ENCODE results near the gene SLFN11. TPM values are rescaled to one million over a fixed set of nuclear protein-coding genes. Genes with fewer than 3 reads are reported as not detected.
"Not testable (repeated sequence)": the region's sequence is repeated elsewhere in the genome, so short reads cannot be mapped to it uniquely, and the experiment has no call there.

SLFN11 gene
- total and polyA plus RNA-seq, 2 donors: 9.4 to 34.7 TPM

- H3K27ac ChIP-seq (ENCODE audit: low read depth in 1 of 2, low read length in 1 of 2): peak overlapping the region in 1 of 2 donors; percentile 18
- H3K36me3 ChIP-seq (ENCODE audit: control insufficient read depth in 2 of 2, insufficient read depth in 2 of 2, low read length in 1 of 2): no peaks in the 10 kb centered on the region
- no peak overlapping the region for H3K4me3 ChIP-seq (ENCODE audit: low read length in 2 of 2)
- WGBS: 90% methylated on average over 5 of the region's 5 CpGs
- peaks cover 17 to 27% of the 10 kb centered on the region in 2 donors for H3K4me1 ChIP-seq (ENCODE audit: control insufficient read depth in 2 of 2, insufficient read depth in 2 of 2, low read length in 2 of 2)
- H3K27me3 ChIP-seq (ENCODE audit: control insufficient read depth in 2 of 2, insufficient read depth in 1 of 2, low read length in 1 of 2): no peaks in the 10 kb centered on the region
- no peaks in the 10 kb centered on the region for H3K9me3 ChIP-seq (ENCODE audit: control insufficient read depth in 2 of 2, insufficient read depth in 1 of 2, low read length in 1 of 2)
- no peak for DNase-seq (ENCODE audit: low read depth in 6 of 9, low spot score in 9 of 9)
Observed at GRCh38 chr17:35315283-35315682, 58.1 kb downstream of the SLFN11 start.

- H3K27me3 ChIP-seq (ENCODE audit: control insufficient read depth in 2 of 2, insufficient read depth in 1 of 2, low read length in 1 of 2): no peaks in the 10 kb centered on the region
- H3K4me3 ChIP-seq (ENCODE audit: low read length in 2 of 2): no peak overlapping the region
- DNase-seq (ENCODE audit: low read depth in 6 of 9, low spot score in 9 of 9): peak in 1 of 9 donors; percentile 4
- WGBS: 92% methylated on average over 9 of the region's 9 CpGs
- peaks cover 17 to 27% of the 10 kb centered on the region in 2 donors for H3K4me1 ChIP-seq (ENCODE audit: control insufficient read depth in 2 of 2, insufficient read depth in 2 of 2, low read length in 2 of 2)
- H3K27ac ChIP-seq (ENCODE audit: low read depth in 1 of 2, low read length in 1 of 2): peak overlapping the region in 1 of 2 donors; percentile 25
- no peaks in the 10 kb centered on the region for H3K36me3 ChIP-seq (ENCODE audit: control insufficient read depth in 2 of 2, insufficient read depth in 2 of 2, low read length in 1 of 2)
- no peaks in the 10 kb centered on the region for H3K9me3 ChIP-seq (ENCODE audit: control insufficient read depth in 2 of 2, insufficient read depth in 1 of 2, low read length in 1 of 2)
Observed at GRCh38 chr17:35314415-35315216, 58.8 kb downstream of the SLFN11 start.

- Histone ChIP-seq H3K4me3 (ENCODE audit: low read length in 2 of 2) (peak overlapping the region; percentile 45 to 58), H3K36me3 (ENCODE audit: control insufficient read depth in 2 of 2, insufficient read depth in 2 of 2, low read length in 1 of 2) (no peaks in the 10 kb centered on the region), H3K27me3 (ENCODE audit: control insufficient read depth in 2 of 2, insufficient read depth in 1 of 2, low read length in 1 of 2) (no peaks in the 10 kb centered on the region), H3K4me1 (ENCODE audit: control insufficient read depth in 2 of 2, insufficient read depth in 2 of 2, low read length in 2 of 2) (peaks cover 17 to 27% of the 10 kb centered on the region in 2 donors), H3K27ac (ENCODE audit: low read depth in 1 of 2, low read length in 1 of 2) (peak overlapping the region in 1 of 2 donors; percentile 15), H3K9me3 (ENCODE audit: control insufficient read depth in 2 of 2, insufficient read depth in 1 of 2, low read length in 1 of 2) (no peaks in the 10 kb centered on the region)
- DNase-seq (ENCODE audit: low read depth in 6 of 9, low spot score in 9 of 9): peak in 3 of 9 donors; percentile 6 to 35 (median 19)
- 53% methylated on average over 19 of the region's 19 CpGs for WGBS
Observed at GRCh38 chr17:35313875-35314409, 59.5 kb downstream of the SLFN11 start.

- peak; percentile 67 to 94 (median 84) for DNase-seq (ENCODE audit: low read depth in 6 of 9, low spot score in 9 of 9)
- 7% methylated on average over 20 of the region's 20 CpGs for WGBS
- H3K9me3 ChIP-seq (ENCODE audit: control insufficient read depth in 2 of 2, insufficient read depth in 1 of 2, low read length in 1 of 2): no peaks in the 10 kb centered on the region
- H3K27ac ChIP-seq (ENCODE audit: low read depth in 1 of 2, low read length in 1 of 2): peak overlapping the region; percentile 94 to 97
- peaks cover 17 to 27% of the 10 kb centered on the region in 2 donors for H3K4me1 ChIP-seq (ENCODE audit: control insufficient read depth in 2 of 2, insufficient read depth in 2 of 2, low read length in 2 of 2)
- peak overlapping the region; percentile 45 to 58 for H3K4me3 ChIP-seq (ENCODE audit: low read length in 2 of 2)
- no peaks in the 10 kb centered on the region for H3K27me3 ChIP-seq (ENCODE audit: control insufficient read depth in 2 of 2, insufficient read depth in 1 of 2, low read length in 1 of 2)
- H3K36me3 ChIP-seq (ENCODE audit: control insufficient read depth in 2 of 2, insufficient read depth in 2 of 2, low read length in 1 of 2): no peaks in the 10 kb centered on the region
Observed at GRCh38 chr17:35312790-35313711, 60.4 kb downstream of the SLFN11 start.

- 56% methylated on average over 3 of the region's 3 CpGs for WGBS
- Histone ChIP-seq H3K27me3 (ENCODE audit: control insufficient read depth in 2 of 2, insufficient read depth in 1 of 2, low read length in 1 of 2) (no peaks in the 10 kb centered on the region), H3K36me3 (ENCODE audit: control insufficient read depth in 2 of 2, insufficient read depth in 2 of 2, low read length in 1 of 2) (no peaks in the 10 kb centered on the region), H3K4me3 (ENCODE audit: low read length in 2 of 2) (peak overlapping the region in 1 of 2 donors; percentile 58), H3K4me1 (ENCODE audit: control insufficient read depth in 2 of 2, insufficient read depth in 2 of 2, low read length in 2 of 2) (peaks cover 17 to 27% of the 10 kb centered on the region in 2 donors), H3K27ac (ENCODE audit: low read depth in 1 of 2, low read length in 1 of 2) (peak overlapping the region in 1 of 2 donors; percentile 94), H3K9me3 (ENCODE audit: control insufficient read depth in 2 of 2, insufficient read depth in 1 of 2, low read length in 1 of 2) (no peaks in the 10 kb centered on the region)
- DNase-seq (ENCODE audit: low read depth in 6 of 9, low spot score in 9 of 9): peak in 1 of 9 donors; percentile 6
Observed at GRCh38 chr17:35312346-35312745, 61.1 kb downstream of the SLFN11 start.

GRCh38 chr17:35309345-35309744 lies 64.1 kb downstream of the SLFN11 start:
- H3K4me3 ChIP-seq (ENCODE audit: low read length in 2 of 2); H3K36me3 ChIP-seq (ENCODE audit: control insufficient read depth in 2 of 2, insufficient read depth in 2 of 2, low read length in 1 of 2); H3K27ac ChIP-seq (ENCODE audit: low read depth in 1 of 2, low read length in 1 of 2); DNase-seq (ENCODE audit: low read depth in 6 of 9, low spot score in 9 of 9); H3K27me3 ChIP-seq (ENCODE audit: control insufficient read depth in 2 of 2, insufficient read depth in 1 of 2, low read length in 1 of 2); H3K9me3 ChIP-seq (ENCODE audit: control insufficient read depth in 2 of 2, insufficient read depth in 1 of 2, low read length in 1 of 2): not testable (repeated sequence)
- WGBS: 74% methylated on average over 3 of the region's 3 CpGs
- peaks cover 15 to 22% of the 10 kb centered on the region in 2 donors for H3K4me1 ChIP-seq (ENCODE audit: control insufficient read depth in 2 of 2, insufficient read depth in 2 of 2, low read length in 2 of 2)

Other genes with a start within 250 kb of the SLFN11 start
- gene NLE1, start 231.3 kb downstream of the SLFN11 start, total RNA-seq: 11.2 TPM
- 4.9 TPM for gene NLE1, start 231.3 kb downstream of the SLFN11 start, polyA plus RNA-seq
- 0.76 TPM for gene UNC45B, start 225.8 kb downstream of the SLFN11 start, total RNA-seq
- gene UNC45B, start 225.8 kb downstream of the SLFN11 start, polyA plus RNA-seq: 0.27 TPM
- gene SLC35G3, start 179.2 kb downstream of the SLFN11 start, total RNA-seq: not detected
- gene SLC35G3, start 179.2 kb downstream of the SLFN11 start, polyA plus RNA-seq: 0.09 TPM
- 63.5 TPM for gene SLFN5, start 130.5 kb downstream of the SLFN11 start, total RNA-seq
- 24.8 TPM for gene SLFN5, start 130.5 kb downstream of the SLFN11 start, polyA plus RNA-seq
- 9.7 TPM for gene SLFN12, start 58.9 kb upstream of the SLFN11 start, total RNA-seq
- 3.4 TPM for gene SLFN12, start 58.9 kb upstream of the SLFN11 start, polyA plus RNA-seq
- gene SLFN13, start 75.1 kb upstream of the SLFN11 start, total RNA-seq: 14.2 TPM
- 4.2 TPM for gene SLFN13, start 75.1 kb upstream of the SLFN11 start, polyA plus RNA-seq
- gene SLFN12L, start 164.1 kb upstream of the SLFN11 start, total RNA-seq: 3.7 TPM
- 1.2 TPM for gene SLFN12L, start 164.1 kb upstream of the SLFN11 start, polyA plus RNA-seq
- 0.19 TPM for gene SLFN14, start 187.2 kb upstream of the SLFN11 start, total RNA-seq
- gene SLFN14, start 187.2 kb upstream of the SLFN11 start, polyA plus RNA-seq: 0.02 TPM
- 5.0 TPM for gene PEX12, start 204.9 kb upstream of the SLFN11 start, total RNA-seq
- gene PEX12, start 204.9 kb upstream of the SLFN11 start, polyA plus RNA-seq: 4.8 TPM
- gene AP2B1, start 213.7 kb upstream of the SLFN11 start, total RNA-seq: 34.7 TPM
- gene AP2B1, start 213.7 kb upstream of the SLFN11 start, polyA plus RNA-seq: 39.1 TPM

All from thymus (tissue), 11 donors.